HAP-1 (cell line): Measurements from ENCODE around the gene PLPPR1.
A peak's percentile ranks its signal among the peaks of the same experiment; 100 is the strongest.
"Not testable (repeated sequence)": the region's sequence is repeated elsewhere in the genome, so short reads cannot be mapped to it uniquely, and the experiment has no call there.

Source experiments
- DNase-seq, 2 experiments: peaks; one replicate each; pipeline ENCODE4 v3.0.0-alpha.2; 2016 to 2020; ENCODE audit warnings: low spot score in 2 of 2
- H3K27me3 ChIP-seq: fragments of 250-450 bp; sonication (Bioruptor Pico); 2 replicates; pipeline ENCODE4 v1.5.1; 2020; ENCODE audit warnings: low read depth, mild to moderate bottlenecking, moderate library complexity
- H3K36me3 ChIP-seq: fragments of 250-450 bp; sonication (Bioruptor Pico); replicated peaks from 2 replicates; pipeline ENCODE4 v1.5.1; 2020; ENCODE audit warnings: mild to moderate bottlenecking
- H3K4me1 ChIP-seq: fragments of 250-450 bp; sonication (Bioruptor Pico); 2 replicates; pipeline ENCODE4 v1.5.1; 2020; ENCODE audit warnings: mild to moderate bottlenecking
- H3K4me3 ChIP-seq: fragments of 250-450 bp; sonication (Bioruptor Pico); 2 replicates; pipeline ENCODE4 v1.5.1; 2020; ENCODE audit warnings: mild to moderate bottlenecking, moderate library complexity
- H3K9me3 ChIP-seq: fragments of 250-450 bp; sonication (Bioruptor Pico); 2 replicates; pipeline ENCODE4 v1.5.1; 2020; ENCODE audit warnings: mild to moderate bottlenecking, moderate library complexity
- in situ Hi-C: fragments of 300-500 bp; cut with MboI; formaldehyde crosslinking; loops from 3 replicates; pipeline ENCODE4 v1.14.3; 2020; ENCODE audit warnings: low sequenced_read_pairs, inconsistent platforms, mixed read lengths

The PLPPR1 gene

GRCh38 chr9:101269591-101270283, 241.2 kb downstream of the PLPPR1 start:
- Histone ChIP-seq H3K4me1 (no peaks in the 10 kb centered on the region), H3K4me3 (no peak overlapping the region), H3K36me3 (no peaks in the 10 kb centered on the region), H3K27me3 (no peaks in the 10 kb centered on the region), H3K9me3 (no peaks in the 10 kb centered on the region)
- in situ Hi-C loops, result no loop called here
- DNase-seq, result no peak

GRCh38 chr9:101270302-101270701, 241.8 kb downstream of the PLPPR1 start:
- no peak overlapping the region for H3K4me3 ChIP-seq
- in situ Hi-C loops, result no loop called here
- H3K9me3 ChIP-seq, result no peaks in the 10 kb centered on the region
- H3K36me3 ChIP-seq, result no peaks in the 10 kb centered on the region
- no peaks in the 10 kb centered on the region for H3K4me1 ChIP-seq
- H3K27me3 ChIP-seq, result no peaks in the 10 kb centered on the region
- no peak for DNase-seq

GRCh38 chr9:101271102-101271501, 242.6 kb downstream of the PLPPR1 start:
- DNase-seq, result no peak
- H3K4me3 ChIP-seq, result no peak overlapping the region
- in situ Hi-C loops, result no loop called here
- no peaks in the 10 kb centered on the region for H3K27me3 ChIP-seq
- no peaks in the 10 kb centered on the region for H3K36me3 ChIP-seq
- no peaks in the 10 kb centered on the region for H3K4me1 ChIP-seq
- no peaks in the 10 kb centered on the region for H3K9me3 ChIP-seq

GRCh38 chr9:101274971-101275768, 246.6 kb downstream of the PLPPR1 start:
- H3K9me3 ChIP-seq, result no peaks in the 10 kb centered on the region
- in situ Hi-C loops, result no loop called here
- DNase-seq, result no peak
- H3K27me3 ChIP-seq, result no peaks in the 10 kb centered on the region
- H3K4me3 ChIP-seq, result no peak overlapping the region
- H3K4me1 ChIP-seq, result no peaks in the 10 kb centered on the region
- H3K36me3 ChIP-seq, result no peaks in the 10 kb centered on the region

GRCh38 chr9:101275769-101276250, 247.3 kb downstream of the PLPPR1 start:
- Histone ChIP-seq H3K4me3 (no peak overlapping the region), H3K27me3 (no peaks in the 10 kb centered on the region), H3K9me3 (no peaks in the 10 kb centered on the region), H3K36me3 (no peaks in the 10 kb centered on the region), H3K4me1 (no peaks in the 10 kb centered on the region)
- no peak for DNase-seq
- in situ Hi-C loops, result no loop called here

- H3K9me3 ChIP-seq, in situ Hi-C loops, H3K27me3 ChIP-seq, H3K36me3 ChIP-seq, DNase-seq, H3K4me1 ChIP-seq, H3K4me3 ChIP-seq: not testable (repeated sequence)
Observed at GRCh38 chr9:101291043-101291442, 262.5 kb downstream of the PLPPR1 start.

GRCh38 chr9:101299901-101300300, 271.4 kb downstream of the PLPPR1 start:
- no peak overlapping the region for H3K4me3 ChIP-seq
- no peaks in the 10 kb centered on the region for H3K9me3 ChIP-seq
- H3K4me1 ChIP-seq, result peaks cover 5% of the 10 kb centered on the region; the same call in 1 of the 2 replicates
- no peaks in the 10 kb centered on the region for H3K36me3 ChIP-seq
- in situ Hi-C loops, result loop anchor here (10.0 kb wide), 1 partner anchor 695 kb away; no protein-coding TSS in a partner anchor
- DNase-seq, result no peak
- H3K27me3 ChIP-seq, result no peaks in the 10 kb centered on the region; the same call in 1 of the 2 replicates

GRCh38 chr9:101307051-101307450, 278.5 kb downstream of the PLPPR1 start:
- in situ Hi-C loops, result loop anchor here (10.0 kb wide), 1 partner anchor 702 kb away; no protein-coding TSS in a partner anchor
- Histone ChIP-seq H3K4me1 (no peaks in the 10 kb centered on the region), H3K27me3 (peaks cover 2% of the 10 kb centered on the region; the same call in 1 of the 2 replicates), H3K4me3 (no peak overlapping the region), H3K9me3 (no peaks in the 10 kb centered on the region), H3K36me3 (no peaks in the 10 kb centered on the region)
- no peak for DNase-seq

GRCh38 chr9:101307524-101308213, 279.1 kb downstream of the PLPPR1 start:
- H3K36me3 ChIP-seq, result no peaks in the 10 kb centered on the region
- H3K4me3 ChIP-seq, result no peak overlapping the region
- H3K9me3 ChIP-seq, result no peaks in the 10 kb centered on the region
- H3K27me3 ChIP-seq, result peaks cover 2% of the 10 kb centered on the region; the same call in 1 of the 2 replicates
- DNase-seq, result no peak
- in situ Hi-C loops, result loop anchor here (10.0 kb wide), 1 partner anchor 703 kb away; no protein-coding TSS in a partner anchor
- H3K4me1 ChIP-seq, result no peaks in the 10 kb centered on the region

GRCh38 chr9:101309139-101309538, 280.6 kb downstream of the PLPPR1 start:
- no peak for DNase-seq
- H3K4me1 ChIP-seq, result no peaks in the 10 kb centered on the region
- no peaks in the 10 kb centered on the region for H3K9me3 ChIP-seq
- in situ Hi-C loops, result loop anchor here (10.0 kb wide), 1 partner anchor 704 kb away; no protein-coding TSS in a partner anchor
- no peaks in the 10 kb centered on the region for H3K36me3 ChIP-seq
- peaks cover 2% of the 10 kb centered on the region; the same call in 1 of the 2 replicates for H3K27me3 ChIP-seq
- no peak overlapping the region for H3K4me3 ChIP-seq

- in situ Hi-C loops, result loop anchor here (10.0 kb wide), 1 partner anchor 596 kb away; no protein-coding TSS in a partner anchor
- peaks cover 2% of the 10 kb centered on the region; the same call in 1 of the 2 replicates for H3K27me3 ChIP-seq
- no peak overlapping the region for H3K4me3 ChIP-seq
- no peak for DNase-seq
- no peaks in the 10 kb centered on the region for H3K9me3 ChIP-seq
- H3K36me3 ChIP-seq, result no peaks in the 10 kb centered on the region
- no peaks in the 10 kb centered on the region for H3K4me1 ChIP-seq
Observed at GRCh38 chr9:101311191-101311590, 282.7 kb downstream of the PLPPR1 start.

- in situ Hi-C loops, result loop anchor here (10.0 kb wide), 1 partner anchor 597 kb away; no protein-coding TSS in a partner anchor
- H3K4me3 ChIP-seq, result no peak overlapping the region
- no peaks in the 10 kb centered on the region for H3K9me3 ChIP-seq
- H3K36me3 ChIP-seq, result no peaks in the 10 kb centered on the region
- peaks cover 2% of the 10 kb centered on the region; the same call in 1 of the 2 replicates for H3K27me3 ChIP-seq
- no peaks in the 10 kb centered on the region for H3K4me1 ChIP-seq
- DNase-seq, result peak; percentile 38 to 79
Observed at GRCh38 chr9:101311758-101312420, 283.4 kb downstream of the PLPPR1 start.

- H3K9me3 ChIP-seq, result no peaks in the 10 kb centered on the region
- no peak for DNase-seq
- in situ Hi-C loops, result loop anchor here (10.0 kb wide), 1 partner anchor 598 kb away; no protein-coding TSS in a partner anchor
- H3K4me1 ChIP-seq, result no peaks in the 10 kb centered on the region
- H3K27me3 ChIP-seq, result peaks cover 2% of the 10 kb centered on the region; the same call in 1 of the 2 replicates
- H3K36me3 ChIP-seq, result no peaks in the 10 kb centered on the region
- H3K4me3 ChIP-seq, result no peak overlapping the region
Observed at GRCh38 chr9:101312661-101313060, 284.1 kb downstream of the PLPPR1 start.
